Fibroblast of pulmonary artery (primary cell): ENCODE results near the gene PRKCQ.

ENCODE experiments used
- DNase-seq: peaks from one replicate; pipeline ENCODE4 v3.0.0-alpha.2; 2010; ENCODE audit warnings: low read depth
- H3K4me3 ChIP-seq: replicated peaks from 2 replicates; pipeline ENCODE4 v1.5.1; 2011; ENCODE audit warnings: low read depth, mild to moderate bottlenecking, control low read depth, low read length, moderate library complexity
- TF ChIP-seq, protein P1 (sequence below): IDR thresholded peaks from 2 replicates; pipeline ENCODE4 v1.5.1; 2011; ENCODE audit warnings: mild to moderate bottlenecking, control low read depth, low read length, inconsistent platforms; ENCODE audit errors: missing control alignments

The PRKCQ gene

DNA sequence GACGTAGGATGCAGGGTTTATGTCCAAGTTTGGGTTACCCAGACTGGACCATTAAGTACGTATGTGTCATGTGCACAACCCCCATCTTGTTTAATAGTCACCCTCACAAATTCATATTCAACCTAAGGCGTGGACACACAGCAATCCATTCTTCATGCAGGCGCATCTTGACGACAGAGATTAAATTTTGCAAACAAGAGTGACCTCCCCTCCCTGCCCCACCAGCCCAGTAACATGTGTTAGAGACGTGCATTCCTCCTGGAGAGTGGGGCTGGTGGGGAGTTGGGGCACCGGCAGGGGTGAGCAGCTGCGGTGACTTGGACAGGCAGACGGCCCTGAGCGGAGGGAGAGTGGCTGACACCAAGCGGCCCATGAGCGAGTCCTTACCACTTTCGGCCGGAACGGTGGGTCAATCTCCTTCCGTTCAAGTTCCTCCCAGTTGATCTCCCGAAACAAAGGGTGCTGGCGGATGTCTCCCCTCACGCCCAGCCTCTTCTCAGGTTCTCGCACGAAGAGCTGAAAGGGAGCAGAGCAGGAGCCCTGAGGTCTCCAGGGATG, 149.6 kb downstream of the PRKCQ start:
- no peak for DNase-seq
- TF ChIP-seq, protein P1, sequence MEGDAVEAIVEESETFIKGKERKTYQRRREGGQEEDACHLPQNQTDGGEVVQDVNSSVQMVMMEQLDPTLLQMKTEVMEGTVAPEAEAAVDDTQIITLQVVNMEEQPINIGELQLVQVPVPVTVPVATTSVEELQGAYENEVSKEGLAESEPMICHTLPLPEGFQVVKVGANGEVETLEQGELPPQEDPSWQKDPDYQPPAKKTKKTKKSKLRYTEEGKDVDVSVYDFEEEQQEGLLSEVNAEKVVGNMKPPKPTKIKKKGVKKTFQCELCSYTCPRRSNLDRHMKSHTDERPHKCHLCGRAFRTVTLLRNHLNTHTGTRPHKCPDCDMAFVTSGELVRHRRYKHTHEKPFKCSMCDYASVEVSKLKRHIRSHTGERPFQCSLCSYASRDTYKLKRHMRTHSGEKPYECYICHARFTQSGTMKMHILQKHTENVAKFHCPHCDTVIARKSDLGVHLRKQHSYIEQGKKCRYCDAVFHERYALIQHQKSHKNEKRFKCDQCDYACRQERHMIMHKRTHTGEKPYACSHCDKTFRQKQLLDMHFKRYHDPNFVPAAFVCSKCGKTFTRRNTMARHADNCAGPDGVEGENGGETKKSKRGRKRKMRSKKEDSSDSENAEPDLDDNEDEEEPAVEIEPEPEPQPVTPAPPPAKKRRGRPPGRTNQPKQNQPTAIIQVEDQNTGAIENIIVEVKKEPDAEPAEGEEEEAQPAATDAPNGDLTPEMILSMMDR = no peak
- H3K4me3 ChIP-seq = no peak overlapping the region

DNA sequence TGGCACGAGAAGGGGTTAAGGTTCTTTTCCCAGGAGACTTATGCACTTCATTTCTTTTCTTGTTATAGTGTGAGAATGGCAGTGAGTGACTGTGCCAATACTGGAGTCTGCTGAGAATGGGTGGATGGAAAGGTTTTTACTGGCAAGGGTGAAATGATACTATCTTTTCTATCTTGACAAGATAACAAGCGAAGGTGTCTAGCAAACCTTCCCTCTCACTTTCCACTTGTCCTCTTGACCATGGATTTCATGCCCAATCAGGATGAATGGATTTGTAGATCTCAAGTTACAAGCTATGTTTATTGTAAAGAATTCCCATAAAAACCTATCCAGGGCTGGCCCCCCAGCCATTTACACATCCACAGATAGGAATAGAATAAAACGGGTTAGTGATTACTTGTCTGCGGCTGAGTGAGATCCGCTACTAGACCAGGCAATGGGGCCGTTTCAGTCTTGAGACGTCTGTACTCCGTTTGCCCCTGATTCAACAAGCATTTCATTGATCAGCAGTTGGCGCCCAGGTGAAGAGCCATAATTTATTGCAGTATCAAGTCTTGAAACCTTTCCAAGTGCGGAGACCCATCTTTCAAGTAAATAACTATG, 152.6 kb downstream of the PRKCQ start:
- no peak overlapping the region for H3K4me3 ChIP-seq
- DNase-seq = no peak
- TF ChIP-seq, protein P1 = no peak

DNA sequence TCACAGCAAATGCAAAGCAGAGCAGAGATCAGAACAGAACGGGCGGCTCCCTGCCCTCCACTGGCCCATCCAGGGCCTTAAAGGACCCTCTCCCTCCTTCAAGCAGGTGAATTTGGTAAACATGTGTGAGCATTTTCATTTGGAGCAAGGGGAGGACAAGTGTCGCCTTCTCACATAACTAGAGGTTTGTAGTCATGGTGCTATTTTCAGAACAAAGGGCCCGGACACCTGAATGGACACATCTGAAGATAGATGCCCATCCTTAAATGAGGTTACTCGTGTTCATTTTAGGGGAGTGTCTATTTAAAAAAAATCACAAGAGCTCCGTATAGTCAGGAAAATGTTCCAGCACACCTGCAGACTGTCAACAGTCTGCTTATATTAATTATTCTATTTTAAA, 153.8 kb downstream of the PRKCQ start:
- TF ChIP-seq, protein P1 = no peak
- no peak overlapping the region for H3K4me3 ChIP-seq
- DNase-seq = no peak

DNA sequence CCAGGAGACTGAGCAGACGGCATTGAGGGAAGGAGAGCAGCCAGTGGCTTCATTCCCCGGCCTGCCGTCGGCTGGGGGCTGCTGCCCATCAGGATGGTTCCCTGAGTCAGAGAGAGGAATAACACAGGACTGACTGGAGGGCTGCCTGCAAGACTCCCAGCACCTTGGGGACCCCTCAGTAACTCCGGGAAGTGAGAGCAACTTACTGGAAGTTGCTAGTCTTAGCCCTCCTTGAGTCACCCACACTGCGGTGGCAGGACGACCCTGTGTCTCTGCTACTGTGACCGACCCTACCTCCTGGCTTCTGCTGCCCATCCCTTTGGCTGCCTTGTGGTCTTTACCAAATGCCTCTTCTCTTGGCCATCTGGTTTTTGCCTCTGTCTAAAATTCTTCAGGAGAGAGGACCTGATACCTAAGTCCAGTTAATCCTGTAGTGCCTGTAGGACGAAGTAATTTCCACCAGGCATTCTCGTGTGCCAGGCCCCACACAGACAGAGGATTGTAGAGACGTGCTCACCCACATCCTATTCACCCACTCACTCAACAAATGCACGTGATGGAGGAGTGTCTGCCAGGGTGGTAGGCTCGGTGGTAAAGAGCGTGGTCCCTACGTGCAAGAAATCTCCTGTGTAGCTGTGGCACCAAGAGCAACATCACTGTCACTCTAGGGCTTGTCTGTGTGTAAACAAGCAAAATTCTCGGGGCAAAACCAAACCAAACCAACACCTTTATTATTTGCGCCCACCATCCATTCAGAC, 156.5 kb downstream of the PRKCQ start:
- H3K4me3 ChIP-seq = no peak overlapping the region
- TF ChIP-seq, protein P1 = no peak
- no peak for DNase-seq

DNA sequence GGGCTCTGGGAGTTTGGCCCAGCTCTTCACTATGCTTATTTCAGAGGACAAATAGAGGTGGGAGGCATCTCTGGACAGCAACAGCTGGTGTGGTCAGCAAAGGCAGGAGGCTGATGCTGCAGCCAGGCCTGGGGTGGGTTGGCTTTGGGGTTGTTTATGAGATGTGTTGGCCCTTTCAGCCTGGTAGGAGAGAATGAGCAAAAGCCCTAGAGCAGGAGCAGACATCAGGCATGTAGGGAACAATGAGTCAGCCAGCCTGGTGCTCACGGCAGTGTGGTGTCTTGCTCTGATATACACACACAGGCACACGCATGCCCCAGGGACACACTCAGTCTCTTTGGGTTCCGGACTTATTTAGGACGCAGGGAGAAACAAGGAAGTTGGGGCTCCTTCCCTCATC, 157.1 kb downstream of the PRKCQ start:
- DNase-seq = no peak

DNA sequence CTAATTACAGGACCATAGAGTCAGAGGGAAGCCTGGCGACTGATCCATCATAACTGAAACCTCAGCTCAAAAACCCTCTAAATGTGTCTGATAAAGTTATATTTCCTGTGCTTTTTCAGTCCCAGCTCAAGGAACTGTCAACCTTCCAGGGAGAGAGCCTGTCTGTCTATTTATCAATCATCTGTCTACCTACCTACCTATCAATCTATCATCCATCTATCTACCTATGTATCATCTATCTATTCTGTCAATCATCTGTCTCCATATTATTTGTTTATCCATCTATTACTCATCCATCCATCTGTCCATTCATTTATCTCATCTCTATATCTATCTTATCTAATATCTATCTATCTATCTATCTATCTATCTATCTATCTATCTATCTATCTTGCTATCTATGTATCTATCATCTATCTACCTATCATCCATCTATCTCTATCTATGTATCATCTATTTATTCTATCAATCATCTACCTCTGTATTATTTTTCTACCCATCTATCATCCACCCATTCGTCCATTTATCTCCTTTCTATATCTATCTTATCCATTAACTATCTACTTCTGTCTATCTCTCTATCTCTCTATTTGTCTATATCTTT, 161.4 kb downstream of the PRKCQ start:
- TF ChIP-seq, protein P1 = no peak
- H3K4me3 ChIP-seq = no peak overlapping the region
- DNase-seq = no peak

More for the DNA sequence above, 157.1 kb downstream of the PRKCQ start:
- no peak overlapping the region for H3K4me3 ChIP-seq
- TF ChIP-seq, protein P1 = no peak
